Activated T-cell treated with anti-CD3 and anti-CD28 coated beads, Interleukin-2, amount 50 U/mL, for 24 hours (primary cell): Measurements from ENCODE around the gene KIF19.
"Not testable (repeated sequence)": the region's sequence is repeated elsewhere in the genome, so short reads cannot be mapped to it uniquely, and the experiment has no call there.

Experiments
- DNase-seq: peaks from one replicate; pipeline ENCODE4 v3.0.0-alpha.2; 2020
- H3K27ac Mint-ChIP-seq: 2 replicates; pipeline ENCODE4 v1.8.0; 2020; ENCODE audit warnings: mild to moderate bottlenecking, mixed read lengths
- H3K27me3 Mint-ChIP-seq: 2 replicates; pipeline ENCODE4 v1.8.0; 2020; ENCODE audit warnings: mixed read lengths
- H3K36me3 Mint-ChIP-seq: 2 replicates; pipeline ENCODE4 v1.8.0; 2020; ENCODE audit warnings: low read depth, mixed read lengths
- H3K4me1 Mint-ChIP-seq: 2 replicates; pipeline ENCODE4 v1.8.0; 2020; ENCODE audit warnings: low read depth, mixed read lengths
- H3K4me3 Mint-ChIP-seq: 2 replicates; pipeline ENCODE4 v1.8.0; 2020; ENCODE audit warnings: mild to moderate bottlenecking, moderate library complexity, mixed read lengths
- H3K9me3 Mint-ChIP-seq: 2 replicates; pipeline ENCODE4 v1.8.0; 2020; ENCODE audit warnings: mixed read lengths

Gene KIF19

GRCh38 chr17:74390680-74391653 lies 64.9 kb downstream of the KIF19 start:
- H3K27ac Mint-ChIP-seq = no peak overlapping the region
- no peaks in the 10 kb centered on the region for H3K9me3 Mint-ChIP-seq
- no peak for DNase-seq
- no peak overlapping the region for H3K4me3 Mint-ChIP-seq
- H3K4me1 Mint-ChIP-seq = no peaks in the 10 kb centered on the region
- H3K27me3 Mint-ChIP-seq = peaks cover 6% of the 10 kb centered on the region
- no peaks in the 10 kb centered on the region for H3K36me3 Mint-ChIP-seq

DNA sequence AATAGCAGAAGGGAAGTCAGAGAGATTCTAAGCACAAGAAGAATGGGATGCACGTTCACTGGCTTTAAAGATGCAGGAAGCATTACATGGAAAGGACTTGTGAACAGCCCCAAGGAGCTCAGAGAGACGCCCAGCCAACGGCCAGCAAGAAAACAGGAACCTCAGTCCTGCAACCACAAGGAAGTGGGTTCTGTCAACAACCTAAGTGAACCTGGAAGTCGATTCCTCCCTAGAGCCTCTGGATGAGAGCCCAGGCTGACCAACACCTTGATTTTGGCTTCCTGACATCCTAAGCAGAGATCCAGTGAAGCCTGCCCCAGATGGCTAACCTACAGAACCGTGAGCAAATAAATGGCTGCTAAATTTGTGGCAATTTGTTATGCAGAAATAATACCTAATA lies 65.7 kb downstream of the KIF19 start:
- Mint-ChIP-seq H3K4me3 (no peak overlapping the region), H3K4me1 (no peaks in the 10 kb centered on the region), H3K36me3 (no peaks in the 10 kb centered on the region), H3K9me3 (no peaks in the 10 kb centered on the region), H3K27ac (no peak overlapping the region), H3K27me3 (peaks cover 3% of the 10 kb centered on the region)
- no peak for DNase-seq

GRCh38 chr17:74392848-74393247 lies 66.8 kb downstream of the KIF19 start:
- Mint-ChIP-seq H3K27ac (no peak overlapping the region), H3K36me3 (no peaks in the 10 kb centered on the region), H3K4me1 (no peaks in the 10 kb centered on the region), H3K27me3 (peaks cover 3% of the 10 kb centered on the region), H3K4me3 (no peak overlapping the region), H3K9me3 (no peaks in the 10 kb centered on the region)
- no peak for DNase-seq

- no peak overlapping the region for H3K4me3 Mint-ChIP-seq
- H3K36me3 Mint-ChIP-seq = no peaks in the 10 kb centered on the region
- H3K27me3 Mint-ChIP-seq = peaks cover 3% of the 10 kb centered on the region
- no peaks in the 10 kb centered on the region for H3K4me1 Mint-ChIP-seq
- no peaks in the 10 kb centered on the region for H3K9me3 Mint-ChIP-seq
- no peak overlapping the region for H3K27ac Mint-ChIP-seq
- no peak for DNase-seq
Measured at GRCh38 chr17:74393346-74393942, 67.4 kb downstream of the KIF19 start.

DNA sequence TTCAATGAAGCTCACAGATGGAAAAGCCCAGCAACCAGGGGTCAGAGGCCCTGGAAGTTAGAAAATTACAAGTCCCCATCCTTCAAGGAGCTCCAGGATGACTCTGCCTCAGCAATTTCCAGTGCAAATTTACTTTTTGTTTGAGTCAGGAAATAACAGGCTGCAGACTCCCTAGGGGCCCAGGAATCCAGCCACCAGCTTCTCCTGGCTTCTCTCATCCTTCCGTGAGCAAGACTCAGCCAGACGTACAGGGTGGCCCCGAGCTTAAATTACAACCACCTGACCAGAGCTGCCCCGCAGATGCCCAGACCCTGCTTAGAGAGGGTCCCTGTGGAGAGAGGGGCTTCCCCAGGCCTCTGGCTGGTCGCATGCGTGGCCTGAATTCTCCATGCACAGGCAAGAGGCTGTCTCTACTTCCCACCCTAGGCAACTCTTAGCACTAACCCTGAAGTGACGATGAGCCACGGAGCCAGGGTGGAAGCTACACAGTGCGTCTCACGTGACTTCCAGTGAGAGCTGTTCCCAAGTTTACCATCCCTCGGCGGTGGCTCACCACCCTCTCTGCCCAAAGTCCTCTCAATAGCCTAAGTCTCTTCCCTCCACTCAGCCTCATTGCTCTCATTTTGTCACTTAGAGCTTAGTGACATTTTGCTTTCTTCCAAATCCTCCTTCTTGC lies 68.4 kb downstream of the KIF19 start:
- H3K4me1 Mint-ChIP-seq = no peaks in the 10 kb centered on the region
- no peak overlapping the region for H3K27ac Mint-ChIP-seq
- no peak for DNase-seq
- no peak overlapping the region for H3K4me3 Mint-ChIP-seq
- no peaks in the 10 kb centered on the region for H3K36me3 Mint-ChIP-seq
- H3K9me3 Mint-ChIP-seq = no peaks in the 10 kb centered on the region
- peaks cover 3% of the 10 kb centered on the region for H3K27me3 Mint-ChIP-seq

- no peak for DNase-seq
- no peak overlapping the region for H3K4me3 Mint-ChIP-seq
Measured at GRCh38 chr17:74394977-74395376, 69.0 kb downstream of the KIF19 start.

GRCh38 chr17:74396567-74396966 lies 70.5 kb downstream of the KIF19 start:
- Mint-ChIP-seq H3K4me1 (no peaks in the 10 kb centered on the region), H3K4me3 (no peak overlapping the region), H3K36me3 (no peaks in the 10 kb centered on the region), H3K27me3 (no peaks in the 10 kb centered on the region), H3K9me3 (no peaks in the 10 kb centered on the region), H3K27ac (no peak overlapping the region)
- no peak for DNase-seq

More at GRCh38 chr17:74394977-74395376, 69.0 kb downstream of the KIF19 start:
- no peaks in the 10 kb centered on the region for H3K9me3 Mint-ChIP-seq
- H3K27ac Mint-ChIP-seq = no peak overlapping the region
- H3K27me3 Mint-ChIP-seq = peaks cover 3% of the 10 kb centered on the region
- no peaks in the 10 kb centered on the region for H3K4me1 Mint-ChIP-seq
- no peaks in the 10 kb centered on the region for H3K36me3 Mint-ChIP-seq

DNA sequence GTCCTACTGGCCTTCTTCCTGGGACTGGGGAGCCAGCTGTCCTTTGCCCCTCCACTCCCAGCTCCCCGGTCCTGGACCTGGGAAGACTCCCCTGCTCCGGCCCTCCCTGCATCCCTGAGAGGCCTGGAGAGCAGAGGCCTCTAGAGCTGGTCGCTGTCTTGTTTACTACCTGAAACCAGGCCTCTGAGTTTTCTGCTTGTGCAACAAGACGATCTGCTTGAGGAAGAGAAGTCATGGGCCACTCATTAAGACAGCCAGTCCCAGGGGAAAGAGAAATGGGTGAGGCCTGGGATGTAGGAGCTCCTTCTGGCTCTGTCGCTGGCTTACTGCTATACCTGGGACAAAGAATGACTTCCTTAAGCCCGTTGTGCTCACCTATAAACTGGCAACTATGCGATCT lies 76.0 kb downstream of the KIF19 start:
- no peaks in the 10 kb centered on the region for H3K36me3 Mint-ChIP-seq
- no peaks in the 10 kb centered on the region for H3K9me3 Mint-ChIP-seq
- no peaks in the 10 kb centered on the region for H3K27me3 Mint-ChIP-seq
- no peaks in the 10 kb centered on the region for H3K4me1 Mint-ChIP-seq
- no peak for DNase-seq
- peak overlapping the region; percentile 4 for H3K27ac Mint-ChIP-seq
- H3K4me3 Mint-ChIP-seq = no peak overlapping the region

DNA sequence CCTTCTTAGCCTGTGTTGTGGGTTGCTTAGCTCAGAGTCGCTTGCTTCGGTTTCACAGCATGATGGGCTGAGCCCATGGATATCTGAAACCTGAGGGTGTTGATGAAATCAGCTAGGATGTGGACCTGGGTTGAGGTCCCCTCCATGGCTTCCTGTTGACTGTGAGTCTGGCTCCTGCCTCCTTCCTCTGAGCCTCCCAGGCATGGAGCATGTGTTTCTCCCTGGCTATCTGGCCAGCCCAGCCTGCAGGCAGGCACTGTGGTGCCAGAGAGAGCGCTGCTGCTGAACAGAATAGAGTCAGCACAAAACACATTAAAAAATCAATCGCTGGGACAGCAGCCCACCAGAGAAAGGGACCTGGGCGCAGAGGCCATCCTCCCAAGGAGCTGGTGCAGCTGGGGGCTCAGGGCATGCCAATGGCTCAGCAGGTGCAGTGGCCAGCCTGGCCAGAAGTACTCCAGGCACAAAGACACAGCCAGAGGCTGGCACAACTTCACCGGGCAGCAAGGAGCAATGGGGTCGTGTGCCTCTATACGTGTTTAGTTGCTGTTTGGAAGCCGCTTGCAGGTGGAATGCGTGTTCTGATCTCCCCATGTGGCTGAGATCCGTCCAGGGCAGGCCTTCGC lies 77.6 kb downstream of the KIF19 start:
- Mint-ChIP-seq H3K4me1 (no peaks in the 10 kb centered on the region), H3K27ac (no peak overlapping the region), H3K36me3 (no peaks in the 10 kb centered on the region), H3K4me3 (no peak overlapping the region), H3K27me3 (no peaks in the 10 kb centered on the region), H3K9me3 (no peaks in the 10 kb centered on the region)
- DNase-seq = no peak

GRCh38 chr17:74404218-74404617 lies 78.2 kb downstream of the KIF19 start:
- no peaks in the 10 kb centered on the region for H3K4me1 Mint-ChIP-seq
- H3K4me3 Mint-ChIP-seq = no peak overlapping the region
- no peak for DNase-seq
- H3K27ac Mint-ChIP-seq = no peak overlapping the region
- no peaks in the 10 kb centered on the region for H3K36me3 Mint-ChIP-seq
- H3K9me3 Mint-ChIP-seq = no peaks in the 10 kb centered on the region
- H3K27me3 Mint-ChIP-seq = no peaks in the 10 kb centered on the region

DNA sequence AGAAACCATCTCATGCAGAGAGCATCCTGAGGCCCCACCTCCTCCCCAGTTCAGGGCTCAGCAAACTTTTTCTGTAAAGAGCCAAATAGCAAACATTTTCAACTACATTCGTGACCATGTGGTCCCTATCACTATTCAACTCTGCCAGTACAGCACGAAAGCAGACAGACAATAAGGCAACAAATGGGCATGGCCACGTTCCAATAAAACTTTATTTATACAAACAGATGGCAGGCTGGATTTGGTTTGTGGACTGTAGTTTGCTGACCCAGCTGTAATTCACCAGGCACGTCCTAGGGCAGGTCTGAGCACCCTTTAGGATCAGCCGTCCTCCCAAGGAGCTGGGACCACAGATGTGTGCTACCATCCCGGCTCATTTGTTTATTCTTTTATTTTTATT lies 78.8 kb downstream of the KIF19 start:
- Mint-ChIP-seq H3K36me3 (no peaks in the 10 kb centered on the region), H3K27me3 (no peaks in the 10 kb centered on the region), H3K4me3 (no peak overlapping the region), H3K27ac (no peak overlapping the region), H3K9me3 (no peaks in the 10 kb centered on the region), H3K4me1 (no peaks in the 10 kb centered on the region)
- DNase-seq = no peak

DNA sequence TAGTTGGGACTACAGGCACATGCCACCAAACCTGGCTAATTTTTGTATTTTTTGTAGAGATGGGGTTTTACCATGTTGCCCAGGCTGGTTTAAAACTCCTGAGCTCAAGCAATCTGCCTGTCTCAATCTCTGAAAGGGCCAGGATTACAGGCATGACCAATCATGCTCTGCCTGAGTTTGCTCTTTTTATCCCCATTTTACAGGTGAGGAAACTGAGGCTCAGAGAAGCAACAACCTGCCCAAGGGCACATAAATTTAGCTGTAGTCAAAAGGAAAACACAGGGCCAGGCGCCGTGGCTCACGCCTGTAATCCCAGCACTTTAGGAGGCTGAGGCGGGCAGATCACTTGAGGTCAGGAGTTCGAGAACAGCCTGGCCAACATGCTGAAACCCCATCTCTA lies 79.3 kb downstream of the KIF19 start:
- H3K27ac Mint-ChIP-seq, H3K4me1 Mint-ChIP-seq: not testable (repeated sequence)

More for the DNA sequence above, 79.3 kb downstream of the KIF19 start:
- not testable (repeated sequence) for H3K9me3 Mint-ChIP-seq, H3K4me3 Mint-ChIP-seq, DNase-seq, H3K27me3 Mint-ChIP-seq, H3K36me3 Mint-ChIP-seq
